Coronary artery (tissue), 2 donors: ENCODE data around the gene KLK10.

Source experiments
- DNase-seq: peaks from one replicate; pipeline ENCODE4 v3.0.0-alpha.2; 2017; ENCODE audit warnings: low spot score
- H3K27ac ChIP-seq, 2 donors: fragments of 200-600 bp; sonication (generic); one replicate each; pipeline ENCODE4 v1.5.1; 2016 to 2019
- H3K4me3 ChIP-seq: fragments of 200-600 bp; sonication (generic); 2 replicates; pipeline ENCODE4 v1.5.1; 2016; ENCODE audit warnings: mild to moderate bottlenecking, moderate library complexity
- TF ChIP-seq, protein P1 (sequence below): fragments of 200-600 bp; sonication (generic); IDR thresholded peaks from one replicate; pipeline ENCODE4 v1.5.1; 2019; ENCODE audit warnings: antibody characterized with exemption

The KLK10 gene

DNA sequence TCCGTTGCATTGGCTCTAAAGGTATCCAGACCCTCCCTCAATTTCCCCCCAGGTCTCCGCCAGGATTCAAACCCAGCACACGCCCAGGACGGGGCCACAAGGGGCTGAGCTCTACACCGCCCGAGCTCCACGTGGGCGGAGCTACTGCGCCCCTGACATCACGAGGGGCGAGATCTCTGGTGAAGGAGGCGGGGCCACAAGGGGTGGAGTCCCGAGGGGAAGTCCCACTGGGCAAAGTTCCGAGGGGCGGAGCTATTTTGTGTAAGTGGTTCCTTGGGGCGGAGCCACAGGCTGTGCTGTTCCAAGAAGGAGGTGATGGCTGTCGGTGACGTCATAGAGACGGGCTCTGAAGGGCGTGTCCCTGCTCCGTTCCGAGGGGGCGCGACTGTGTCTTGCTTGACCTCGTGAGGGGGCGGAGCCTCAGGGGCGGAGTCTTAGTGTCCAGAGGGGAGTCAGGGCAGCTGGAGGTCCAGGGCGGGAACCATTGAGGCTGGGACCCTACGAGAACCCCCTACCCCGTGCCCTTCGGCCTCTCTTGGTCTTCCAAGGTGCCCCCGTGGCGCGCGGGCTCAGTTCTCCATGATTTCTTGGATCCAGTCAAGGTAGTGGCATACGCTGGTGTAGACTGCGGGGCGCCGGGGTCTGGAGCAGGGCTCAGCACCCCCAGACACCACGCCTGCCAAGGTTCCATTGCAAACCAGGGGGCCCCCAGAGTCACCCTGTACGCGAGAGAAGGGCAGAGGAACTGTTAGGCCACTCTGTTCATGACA is 16.8 kb downstream of the KLK10 start:
- Histone ChIP-seq H3K4me3 (no peak overlapping the region), H3K27ac (no peak overlapping the region)
- TF ChIP-seq, protein P1, sequence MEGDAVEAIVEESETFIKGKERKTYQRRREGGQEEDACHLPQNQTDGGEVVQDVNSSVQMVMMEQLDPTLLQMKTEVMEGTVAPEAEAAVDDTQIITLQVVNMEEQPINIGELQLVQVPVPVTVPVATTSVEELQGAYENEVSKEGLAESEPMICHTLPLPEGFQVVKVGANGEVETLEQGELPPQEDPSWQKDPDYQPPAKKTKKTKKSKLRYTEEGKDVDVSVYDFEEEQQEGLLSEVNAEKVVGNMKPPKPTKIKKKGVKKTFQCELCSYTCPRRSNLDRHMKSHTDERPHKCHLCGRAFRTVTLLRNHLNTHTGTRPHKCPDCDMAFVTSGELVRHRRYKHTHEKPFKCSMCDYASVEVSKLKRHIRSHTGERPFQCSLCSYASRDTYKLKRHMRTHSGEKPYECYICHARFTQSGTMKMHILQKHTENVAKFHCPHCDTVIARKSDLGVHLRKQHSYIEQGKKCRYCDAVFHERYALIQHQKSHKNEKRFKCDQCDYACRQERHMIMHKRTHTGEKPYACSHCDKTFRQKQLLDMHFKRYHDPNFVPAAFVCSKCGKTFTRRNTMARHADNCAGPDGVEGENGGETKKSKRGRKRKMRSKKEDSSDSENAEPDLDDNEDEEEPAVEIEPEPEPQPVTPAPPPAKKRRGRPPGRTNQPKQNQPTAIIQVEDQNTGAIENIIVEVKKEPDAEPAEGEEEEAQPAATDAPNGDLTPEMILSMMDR: no peak
- DNase-seq: no peak

DNA sequence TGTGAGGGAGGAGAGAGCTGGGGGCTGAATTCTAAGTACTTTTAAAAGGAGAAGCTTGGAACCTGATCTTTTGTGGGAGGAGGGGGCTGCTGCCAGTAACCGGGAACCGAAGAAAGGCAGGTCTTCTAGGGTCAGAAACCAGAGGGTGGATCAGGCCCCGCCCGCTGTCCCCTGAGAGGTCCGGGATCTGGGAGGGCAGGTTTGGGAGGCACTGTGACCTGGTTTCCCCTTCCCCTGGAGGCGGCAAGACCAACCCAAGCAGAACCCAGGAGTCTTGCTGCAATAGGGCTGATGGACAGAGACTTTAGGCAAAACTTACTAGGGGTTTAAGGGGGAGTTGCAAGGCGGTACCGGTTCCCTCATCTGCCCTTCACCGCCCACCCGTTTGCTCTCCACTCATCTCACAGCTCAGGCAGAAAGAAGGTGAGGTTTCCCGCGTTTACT is 17.4 kb downstream of the KLK10 start:
- Histone ChIP-seq H3K4me3 (no peak overlapping the region), H3K27ac (no peak overlapping the region)
- TF ChIP-seq, protein P1: no peak
- DNase-seq: no peak

DNA sequence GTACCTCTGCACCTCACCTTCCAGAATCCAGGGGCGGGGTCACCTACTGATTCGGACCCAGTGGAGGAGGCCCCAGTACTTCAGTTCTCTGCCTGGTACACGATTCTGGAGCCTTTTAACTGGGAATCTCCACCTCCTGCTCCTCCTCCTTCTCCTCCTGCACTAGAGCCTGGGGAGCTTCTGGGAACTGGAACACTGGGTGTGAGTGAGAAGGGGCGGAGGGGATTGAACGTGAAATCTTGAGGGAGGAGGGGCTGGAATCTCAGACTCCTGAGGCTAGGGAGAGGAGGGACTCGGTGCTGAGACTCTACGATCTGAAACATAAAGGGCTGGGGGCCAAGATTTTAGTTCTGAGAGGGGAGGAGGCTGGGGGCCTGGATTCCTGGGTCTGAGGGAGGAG is 18.0 kb downstream of the KLK10 start, which contains the start of gene KLK8:
TSS of gene KLK8 (minus strand) at position 90 of the 400 bp plus-strand sequence. CDS start 437 bp downstream, outside the sequence.
- no peak for DNase-seq
- H3K27ac ChIP-seq: no peak within 1 kb of the TSS
- TF ChIP-seq, protein P1: no peak
- H3K4me3 ChIP-seq: no peak within 1 kb of the TSS

DNA sequence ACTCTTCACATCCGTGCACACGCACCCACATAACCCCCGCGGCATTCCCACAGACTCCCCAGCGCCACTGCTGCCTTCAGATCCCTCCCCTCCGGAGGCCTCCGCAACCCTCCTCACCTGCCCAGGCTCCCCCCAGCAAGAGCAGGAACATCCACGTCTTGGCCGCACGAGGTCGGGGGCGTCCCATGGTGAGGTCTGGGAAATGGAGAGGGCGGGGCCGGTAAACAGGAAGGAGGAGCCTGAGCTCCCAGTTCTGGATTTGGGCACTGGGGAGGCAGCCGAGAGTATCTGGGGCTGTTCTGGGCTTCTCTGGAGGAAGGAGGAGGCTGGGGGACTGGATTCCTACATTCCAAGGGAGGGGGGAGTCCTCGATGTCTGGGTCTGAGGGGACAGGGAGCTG is 18.5 kb downstream of the KLK10 start:
- DNase-seq: no peak
- TF ChIP-seq, protein P1: no peak
- Histone ChIP-seq H3K27ac (no peak overlapping the region), H3K4me3 (no peak overlapping the region)

DNA sequence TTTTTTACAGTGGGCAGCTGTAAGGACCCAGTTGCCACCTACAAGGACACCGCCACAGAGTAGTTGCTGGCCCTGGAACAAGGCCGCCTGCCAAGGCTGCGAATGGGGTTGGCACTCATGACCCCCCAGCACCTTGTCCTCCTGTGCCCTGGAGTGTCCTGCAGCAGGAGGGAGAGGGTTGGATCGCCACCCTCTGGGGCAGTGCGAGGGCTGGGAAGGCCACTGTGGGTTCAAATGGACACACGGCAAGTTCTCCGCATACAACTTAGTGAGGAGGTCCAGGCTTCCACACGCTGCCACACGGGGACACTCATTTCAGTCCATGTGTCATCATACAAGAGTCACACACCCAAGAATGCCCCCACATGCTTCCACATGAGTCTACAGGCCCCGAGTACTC is 19.1 kb downstream of the KLK10 start:
- no peak overlapping the region for H3K27ac ChIP-seq
- no peak overlapping the region for H3K4me3 ChIP-seq
- TF ChIP-seq, protein P1: no peak
- no peak for DNase-seq

DNA sequence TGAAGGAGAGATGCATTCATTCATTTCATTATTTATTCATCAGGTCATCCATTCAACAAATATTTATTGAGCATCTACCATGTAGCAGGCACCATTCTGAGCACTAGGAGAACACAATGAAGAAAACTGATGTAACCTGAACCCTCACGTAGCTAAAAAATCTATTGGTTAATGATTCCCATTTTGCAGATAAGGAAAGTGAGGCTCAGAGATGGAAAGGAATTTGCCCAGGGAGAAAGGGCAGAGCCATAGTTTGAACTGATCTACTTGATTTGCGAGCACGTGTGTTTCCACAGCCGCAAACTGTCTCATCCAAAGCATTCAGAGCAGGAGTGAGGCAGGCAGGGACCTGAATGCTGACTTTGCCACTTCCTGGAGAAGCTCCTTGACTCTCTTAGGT is 20.8 kb downstream of the KLK10 start:
- Histone ChIP-seq H3K4me3 (no peak overlapping the region), H3K27ac (no peak overlapping the region)
- DNase-seq: no peak
- TF ChIP-seq, protein P1: no peak

DNA sequence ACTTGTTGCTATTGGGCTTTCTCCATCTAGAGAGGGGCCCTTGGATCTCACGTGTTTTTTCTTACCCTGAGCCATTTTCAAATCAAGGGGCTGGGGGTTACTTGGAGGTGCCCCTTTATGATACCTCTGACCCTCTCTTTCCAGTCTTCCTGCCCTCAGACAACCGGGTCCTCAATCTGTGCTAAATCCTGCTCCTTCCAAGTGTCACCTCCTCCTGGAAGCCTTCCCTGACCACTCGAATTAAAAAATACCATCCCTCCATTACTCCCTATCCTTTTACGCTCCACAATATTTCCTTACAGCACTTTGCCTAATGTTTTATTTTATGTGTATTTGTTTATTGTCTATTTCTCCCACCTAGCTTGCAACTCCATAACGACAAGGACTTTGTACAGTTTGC is 21.4 kb downstream of the KLK10 start:
- Histone ChIP-seq H3K4me3 (no peak overlapping the region), H3K27ac (no peak overlapping the region)
- TF ChIP-seq, protein P1: no peak
- DNase-seq: no peak
